ENCODE measurements around the gene C1QTNF6.

The C1QTNF6 gene

DNA sequence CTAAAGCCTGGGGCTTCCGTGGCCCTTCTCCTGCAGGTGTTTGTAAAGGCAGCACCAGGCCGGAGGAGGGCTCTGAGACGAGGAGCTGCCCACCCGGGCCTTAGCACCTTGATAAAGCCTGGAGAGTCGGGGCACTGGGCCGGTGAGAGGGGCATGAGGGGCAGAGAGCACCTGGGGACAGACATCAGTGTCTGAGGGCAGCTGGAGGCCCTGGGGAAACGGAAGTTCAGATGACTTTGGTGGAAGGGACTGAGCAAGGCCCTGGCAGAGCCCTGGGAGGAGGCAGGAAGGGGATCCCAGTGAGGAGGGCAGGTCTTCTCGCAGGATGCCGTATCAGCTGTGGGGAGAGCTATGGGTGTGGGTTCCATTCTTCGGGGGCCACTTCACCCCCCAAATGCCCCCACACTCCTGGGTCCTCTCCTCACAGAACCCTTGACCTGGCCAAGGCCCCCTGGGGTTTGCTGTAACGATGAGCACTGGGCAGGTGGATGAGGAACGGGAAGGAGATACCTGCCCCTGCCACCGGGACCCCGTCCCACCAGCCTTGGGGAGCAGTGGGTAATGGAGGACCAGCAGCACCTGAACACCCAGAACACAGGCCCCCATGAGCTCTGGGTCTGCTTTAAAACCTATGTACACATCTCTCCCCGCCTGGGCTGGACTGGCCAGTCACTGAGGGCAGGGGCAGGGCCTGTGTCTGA, 7.4 kb downstream of the C1QTNF6 start:
- TF ChIP-seq POU2F2 (IDR thresholded peaks at IDR 0.05; ENCODE audit: low read depth, low read length) (no peak), POLR2AphosphoS5 (IDR thresholded peaks at IDR 0.05; ENCODE audit: low read depth, low read length) (no peak)
- FAIRE-seq: no peak
- DNase-seq (ENCODE audit: insufficient read length, low spot score): no peak

DNA sequence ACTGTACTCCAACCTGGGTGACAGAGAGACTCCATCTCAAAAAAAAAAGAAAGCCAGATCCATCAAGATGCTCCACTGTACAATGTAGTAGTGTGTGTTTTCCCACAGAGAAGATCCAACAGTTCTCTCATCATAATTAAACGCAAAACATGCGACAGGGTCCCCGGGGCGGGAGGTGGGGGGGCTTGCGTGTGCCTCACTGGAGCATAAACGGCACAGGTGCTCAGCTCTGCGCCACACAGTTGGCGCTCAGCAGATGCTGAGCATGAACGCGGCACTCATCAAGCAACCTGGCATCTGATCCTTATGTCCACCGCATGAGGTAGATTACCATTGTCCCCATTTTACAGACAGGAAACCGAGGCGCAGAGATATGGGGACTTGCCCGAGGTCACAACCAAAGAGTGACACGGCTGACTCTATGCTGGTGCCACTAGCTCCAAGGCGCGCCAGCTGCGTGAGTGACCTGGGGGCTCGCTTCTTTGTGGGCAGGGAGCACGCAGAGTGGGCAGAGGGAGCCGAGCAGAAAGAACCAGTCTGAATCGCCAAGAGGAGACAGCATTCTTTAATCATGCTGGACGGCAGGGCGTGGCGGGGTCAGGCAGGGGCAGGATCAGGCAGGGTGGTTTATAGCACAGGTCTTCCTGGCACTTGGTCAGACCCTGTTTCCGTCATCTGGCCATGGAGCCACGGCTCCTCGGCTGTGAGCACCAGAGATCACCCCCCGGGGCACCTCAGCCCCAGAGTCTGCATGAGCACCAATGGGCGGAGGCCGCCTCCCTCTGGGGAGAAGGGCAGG, 8.2 kb downstream of the C1QTNF6 start:
- DNase-seq (ENCODE audit: insufficient read length, low spot score) (no peak), FAIRE-seq (no peak)
- no peak for TF ChIP-seq PAX5 (IDR thresholded peaks at IDR 0.05; ENCODE audit: insufficient read depth, low read length, severe bottlenecking)
- TF ChIP-seq TAF1 (IDR thresholded peaks at IDR 0.05; ENCODE audit: low read depth, low read length): no peak
- no peak for TF ChIP-seq POLR2A (IDR thresholded peaks at IDR 0.05; ENCODE audit: low read depth, low read length)
- TF ChIP-seq POU2F2 (IDR thresholded peaks at IDR 0.05; ENCODE audit: low read depth, low read length): no peak
- no peak for TF ChIP-seq POLR2AphosphoS5 (IDR thresholded peaks at IDR 0.05; ENCODE audit: low read depth, low read length)
- TF ChIP-seq SPI1 (IDR thresholded peaks at IDR 0.05; ENCODE audit: low read depth, low read length): no peak

DNA sequence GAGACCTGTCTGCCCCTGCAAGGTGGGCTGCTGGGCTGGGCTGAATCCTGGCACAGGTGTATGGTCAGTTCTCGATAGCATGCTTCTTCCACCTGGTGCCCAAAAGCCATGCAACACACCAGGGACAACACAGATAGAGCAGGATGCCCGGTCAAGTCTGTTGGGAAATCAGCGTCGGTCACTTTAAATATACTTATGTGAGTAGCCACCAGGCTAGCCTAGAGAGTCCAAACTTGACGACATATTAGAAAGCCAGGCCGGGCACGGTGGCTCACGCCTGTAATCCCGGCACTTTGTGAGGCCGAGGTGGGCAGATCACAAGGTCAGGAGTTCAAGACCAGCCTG, 8.9 kb downstream of the C1QTNF6 start:
- DNase-seq (ENCODE audit: insufficient read length, low spot score) (no peak), FAIRE-seq (no peak)
- TF ChIP-seq PAX5 (IDR thresholded peaks at IDR 0.05; ENCODE audit: insufficient read depth, low read length, severe bottlenecking) (no peak), POLR2AphosphoS5 (IDR thresholded peaks at IDR 0.05; ENCODE audit: low read depth, low read length) (no peak), POLR2A (IDR thresholded peaks at IDR 0.05; ENCODE audit: low read depth, low read length) (no peak), SPI1 (IDR thresholded peaks at IDR 0.05; ENCODE audit: low read depth, low read length) (no peak), POU2F2 (IDR thresholded peaks at IDR 0.05; ENCODE audit: low read depth, low read length) (no peak), TAF1 (IDR thresholded peaks at IDR 0.05; ENCODE audit: low read depth, low read length) (no peak)

DNA sequence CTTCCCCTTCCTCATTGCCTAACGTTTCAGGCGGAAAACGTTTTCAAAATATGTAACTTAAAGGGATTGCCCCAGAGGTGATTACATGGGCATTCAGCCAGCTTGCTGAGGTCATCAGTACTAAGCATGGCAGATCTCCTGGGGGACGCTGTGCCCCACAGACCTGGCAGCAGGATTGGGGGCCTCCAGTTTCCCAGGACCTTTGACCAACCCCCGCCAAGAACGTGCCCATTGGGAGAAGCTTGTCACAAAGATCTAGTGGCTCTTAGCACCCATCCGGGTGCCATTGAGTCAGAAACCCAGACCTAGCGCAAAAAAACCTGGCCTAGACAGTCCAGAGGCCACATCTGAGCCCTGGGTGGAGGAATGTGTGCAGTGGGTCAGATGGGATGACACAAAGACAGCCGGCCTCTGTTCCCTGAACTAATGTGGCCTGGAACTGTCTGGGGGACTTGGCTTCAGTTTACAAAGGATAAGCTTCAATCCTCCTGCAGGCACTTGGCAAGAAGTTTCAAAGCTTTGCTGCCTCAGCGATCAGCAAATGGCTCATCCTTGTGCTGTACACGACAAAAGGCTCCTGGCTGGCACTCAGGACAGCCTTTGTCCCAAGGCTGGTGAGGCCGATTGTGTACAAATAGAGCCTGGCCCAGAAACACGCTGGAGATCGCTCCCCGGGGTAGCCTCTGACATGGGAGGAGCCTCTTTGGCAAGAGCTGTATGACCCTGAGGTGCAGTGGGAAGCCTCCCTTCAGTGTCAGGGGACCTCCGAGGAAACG, 9.5 kb downstream of the C1QTNF6 start:
- TF ChIP-seq POU2F2 (IDR thresholded peaks at IDR 0.05; ENCODE audit: low read depth, low read length): no peak
- TF ChIP-seq TAF1 (IDR thresholded peaks at IDR 0.05; ENCODE audit: low read depth, low read length): no peak
- no peak for TF ChIP-seq PAX5 (IDR thresholded peaks at IDR 0.05; ENCODE audit: insufficient read depth, low read length, severe bottlenecking)
- no peak for TF ChIP-seq POLR2AphosphoS5 (IDR thresholded peaks at IDR 0.05; ENCODE audit: low read depth, low read length)
- TF ChIP-seq POLR2A (IDR thresholded peaks at IDR 0.05; ENCODE audit: low read depth, low read length): no peak
- no peak for TF ChIP-seq SPI1 (IDR thresholded peaks at IDR 0.05; ENCODE audit: low read depth, low read length)
- no peak for FAIRE-seq

DNA sequence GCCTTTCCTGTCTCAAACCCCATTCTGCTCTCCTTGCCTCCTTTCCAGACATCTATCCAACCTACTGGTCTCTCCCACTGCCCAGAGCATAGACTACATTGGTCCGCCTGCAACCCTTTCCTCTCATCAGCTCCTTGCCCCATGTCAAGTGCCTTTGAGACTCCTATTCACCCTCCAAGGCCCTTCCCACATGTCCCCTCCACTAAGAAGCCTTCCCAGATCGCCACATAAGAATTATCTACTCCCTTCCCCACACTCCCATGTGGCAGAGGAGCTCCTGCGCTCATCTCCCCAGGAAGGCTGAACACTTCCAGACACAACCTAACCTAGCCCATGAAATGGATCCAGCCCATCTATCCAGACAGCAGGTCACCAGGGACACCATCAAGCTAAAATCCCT, 10.3 kb downstream of the C1QTNF6 start:
- DNase-seq (ENCODE audit: insufficient read length, low spot score) (no peak), FAIRE-seq (no peak)
- no peak for TF ChIP-seq PAX5 (IDR thresholded peaks at IDR 0.05; ENCODE audit: insufficient read depth, low read length, severe bottlenecking)
- TF ChIP-seq POU2F2 (IDR thresholded peaks at IDR 0.05; ENCODE audit: low read depth, low read length): no peak
- no peak for TF ChIP-seq SPI1 (IDR thresholded peaks at IDR 0.05; ENCODE audit: low read depth, low read length)
- TF ChIP-seq TAF1 (IDR thresholded peaks at IDR 0.05; ENCODE audit: low read depth, low read length): no peak
- TF ChIP-seq POLR2A (IDR thresholded peaks at IDR 0.05; ENCODE audit: low read depth, low read length): no peak
- TF ChIP-seq POLR2AphosphoS5 (IDR thresholded peaks at IDR 0.05; ENCODE audit: low read depth, low read length): no peak

More for the DNA sequence above, 9.5 kb downstream of the C1QTNF6 start:
- no peak for DNase-seq (ENCODE audit: insufficient read length, low spot score)

DNA sequence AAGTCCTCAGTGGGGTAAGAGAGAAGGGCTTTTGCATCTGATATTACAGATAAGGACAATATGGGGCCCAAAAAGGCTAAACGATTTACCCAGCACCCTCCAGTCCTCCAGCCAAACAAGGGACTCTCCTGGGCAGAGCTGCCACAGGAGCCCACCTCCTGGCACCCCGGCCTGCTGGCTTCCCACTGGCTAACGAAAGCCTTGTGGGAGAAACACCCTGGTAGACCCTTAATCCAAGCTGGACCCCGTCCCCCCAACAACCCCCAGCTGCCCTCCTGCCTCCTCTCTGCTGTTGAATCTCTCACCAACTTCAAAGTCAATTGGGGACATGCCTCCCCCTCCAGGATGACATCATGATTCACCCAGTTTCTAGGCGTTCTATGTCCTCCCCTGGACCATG, 10.8 kb downstream of the C1QTNF6 start:
- no peak for FAIRE-seq
- no peak for DNase-seq (ENCODE audit: insufficient read length, low spot score)
- TF ChIP-seq TAF1 (IDR thresholded peaks at IDR 0.05; ENCODE audit: low read depth, low read length): no peak
- TF ChIP-seq SPI1 (IDR thresholded peaks at IDR 0.05; ENCODE audit: low read depth, low read length): no peak
- no peak for TF ChIP-seq POLR2AphosphoS5 (IDR thresholded peaks at IDR 0.05; ENCODE audit: low read depth, low read length)
- no peak for TF ChIP-seq POU2F2 (IDR thresholded peaks at IDR 0.05; ENCODE audit: low read depth, low read length)
- no peak for TF ChIP-seq POLR2A (IDR thresholded peaks at IDR 0.05; ENCODE audit: low read depth, low read length)
- no peak for TF ChIP-seq PAX5 (IDR thresholded peaks at IDR 0.05; ENCODE audit: insufficient read depth, low read length, severe bottlenecking)

DNA sequence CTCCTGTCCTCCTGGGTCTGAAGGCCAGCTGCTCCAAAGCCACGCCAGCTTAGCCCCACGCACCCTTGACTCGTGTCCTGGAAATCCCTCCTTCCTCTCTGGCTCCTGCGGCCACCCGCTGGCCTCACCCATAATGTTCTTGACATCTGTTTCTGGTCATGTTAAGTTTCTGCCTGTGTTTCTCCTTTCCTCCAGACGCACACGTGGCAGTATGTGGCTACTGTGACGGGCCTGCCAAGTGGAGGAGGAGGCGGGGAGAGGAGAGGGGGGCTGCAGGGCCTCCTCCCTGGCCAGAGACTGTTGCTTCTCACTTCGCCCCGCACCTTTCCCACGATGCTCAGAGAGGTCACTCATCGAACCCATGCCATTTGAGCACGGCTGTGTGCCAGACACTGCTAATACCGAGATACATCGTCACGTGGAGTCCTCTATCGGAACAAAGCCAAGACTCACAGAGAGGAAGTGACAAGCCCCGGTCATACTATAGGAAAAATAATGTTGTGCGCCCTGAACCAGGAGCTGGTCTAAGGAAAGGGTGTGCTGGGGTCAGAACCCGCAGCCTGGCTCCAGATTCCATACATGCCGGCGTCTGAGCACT, 11.5 kb downstream of the C1QTNF6 start:
- FAIRE-seq (peak; percentile 90), DNase-seq (ENCODE audit: insufficient read length, low spot score) (no peak)
- TF ChIP-seq SPI1 (IDR thresholded peaks at IDR 0.05; ENCODE audit: low read depth, low read length) (peak; percentile 79), PAX5 (IDR thresholded peaks at IDR 0.05; ENCODE audit: insufficient read depth, low read length, severe bottlenecking) (no peak)

DNA sequence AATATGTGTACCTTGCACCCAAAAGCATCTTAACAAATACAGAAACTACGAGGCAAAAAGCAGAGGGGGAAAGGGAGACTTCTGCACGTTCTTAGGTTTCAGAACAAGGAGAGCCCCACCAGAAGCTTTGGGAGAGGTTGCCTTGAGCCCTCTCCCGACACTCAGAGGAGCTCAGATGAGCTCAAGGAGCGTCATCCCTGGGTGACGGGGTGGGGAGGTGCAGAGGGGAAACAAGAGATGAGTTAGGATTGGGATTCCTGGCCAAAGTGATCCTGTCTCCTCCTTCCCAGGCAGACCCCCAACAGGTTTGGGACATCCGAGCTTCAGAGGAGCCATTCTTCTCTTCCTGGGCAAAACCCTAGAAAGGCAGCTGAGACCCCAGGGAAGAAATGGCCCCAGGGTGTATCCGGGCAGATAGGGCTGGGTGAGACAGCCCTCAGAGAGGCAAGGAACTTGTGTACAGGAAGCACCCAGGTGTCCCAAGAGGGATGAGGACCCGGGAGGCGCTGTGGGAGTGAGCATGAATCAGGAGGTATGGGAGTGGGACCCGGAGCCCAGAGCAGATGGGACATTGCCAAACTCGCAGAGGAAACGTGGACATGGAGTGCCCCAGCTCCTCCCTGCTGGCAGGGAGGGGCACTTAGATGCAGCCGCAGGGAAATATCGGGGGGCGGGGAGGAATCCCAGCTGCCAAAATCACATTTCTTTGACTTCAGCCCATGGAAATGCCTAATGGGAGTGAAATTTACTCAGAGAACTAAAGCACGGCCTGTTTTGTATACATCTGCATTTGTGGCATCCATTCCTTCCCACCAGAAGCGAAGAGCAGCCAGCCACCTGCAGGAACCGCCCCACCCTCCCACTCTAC, 12.4 kb downstream of the C1QTNF6 start:
- DNase-seq (ENCODE audit: insufficient read length, low spot score) (no peak), FAIRE-seq (no peak)
- no peak for TF ChIP-seq POU2F2 (IDR thresholded peaks at IDR 0.05; ENCODE audit: low read depth, low read length)
- TF ChIP-seq POLR2A (IDR thresholded peaks at IDR 0.05; ENCODE audit: low read depth, low read length): no peak
- no peak for TF ChIP-seq POLR2AphosphoS5 (IDR thresholded peaks at IDR 0.05; ENCODE audit: low read depth, low read length)
- TF ChIP-seq TAF1 (IDR thresholded peaks at IDR 0.05; ENCODE audit: low read depth, low read length): no peak
- TF ChIP-seq PAX5 (IDR thresholded peaks at IDR 0.05; ENCODE audit: insufficient read depth, low read length, severe bottlenecking): no peak
- no peak for TF ChIP-seq SPI1 (IDR thresholded peaks at IDR 0.05; ENCODE audit: low read depth, low read length)
